Stimulated activated CD8-positive, alpha-beta memory T cell treated with anti-CD3 and anti-CD28 coated beads, Interleukin-15, amount 100 ng/mL, for 48 hours (primary cell): ENCODE measurements around the gene DNAI1.
A peak's percentile ranks its signal among the peaks of the same experiment; 100 is the strongest.
"Not testable (repeated sequence)": the region's sequence is repeated elsewhere in the genome, so short reads cannot be mapped to it uniquely, and the experiment has no call there.

Experiments
- DNase-seq, 2 donors: peaks; one replicate each; pipeline ENCODE4 v3.0.0-alpha.2; 2020; ENCODE audit warnings: low read depth in 2 of 2

Gene DNAI1

DNA sequence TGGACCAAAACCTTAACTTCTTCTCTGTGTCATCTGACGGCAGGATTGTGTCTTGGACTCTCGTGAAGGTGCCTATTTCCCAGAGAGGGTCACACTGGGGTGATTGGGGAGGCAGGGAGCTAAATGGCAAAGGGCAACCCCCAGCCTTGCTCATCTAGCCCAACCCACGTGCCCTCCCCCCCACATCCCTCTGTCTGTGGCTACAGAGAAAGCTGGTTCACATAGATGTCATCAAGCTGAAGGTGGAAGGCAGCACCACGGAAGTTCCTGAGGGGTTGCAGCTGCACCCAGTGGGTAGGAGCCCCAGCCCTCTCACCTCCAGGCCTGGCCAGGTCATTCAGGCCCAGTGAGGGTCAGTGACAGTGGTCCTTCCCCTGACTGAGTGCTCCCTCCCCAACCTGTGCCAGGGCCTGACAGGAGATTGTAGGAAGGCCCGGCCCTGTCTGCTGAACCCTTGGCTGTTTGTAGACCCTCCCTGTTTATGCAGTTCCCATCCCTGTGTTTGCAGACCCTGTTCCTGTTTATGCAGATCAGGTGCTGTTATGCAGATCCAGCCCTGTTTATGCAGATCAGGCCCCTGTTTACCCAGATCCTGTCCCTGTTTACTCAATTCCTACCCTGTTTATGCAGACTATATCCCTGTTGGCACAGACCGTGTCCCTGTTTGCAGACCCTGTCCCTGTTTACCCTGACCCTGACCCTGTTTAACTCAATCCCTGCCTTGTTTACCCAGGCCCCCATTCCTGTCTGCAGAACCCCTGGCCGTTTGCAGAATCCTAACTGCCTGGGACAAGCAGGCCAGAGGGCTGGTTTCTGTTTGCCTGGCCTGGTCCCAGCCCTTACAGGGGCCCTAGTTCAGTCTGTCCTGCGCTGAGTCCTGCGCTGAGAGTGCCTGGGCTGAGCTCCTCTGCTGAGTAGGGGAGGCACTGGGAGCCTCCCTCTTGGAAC lies 53.8 kb downstream of the DNAI1 start:
- DNase-seq, result no peak

- DNase-seq, result no peak
Measured at GRCh38 chr9:34513567-34514214, 55.1 kb downstream of the DNAI1 start.

GRCh38 chr9:34514401-34514800 lies 55.8 kb downstream of the DNAI1 start:
- no peak for DNase-seq

GRCh38 chr9:34514816-34515215 lies 56.2 kb downstream of the DNAI1 start:
- no peak for DNase-seq

DNA sequence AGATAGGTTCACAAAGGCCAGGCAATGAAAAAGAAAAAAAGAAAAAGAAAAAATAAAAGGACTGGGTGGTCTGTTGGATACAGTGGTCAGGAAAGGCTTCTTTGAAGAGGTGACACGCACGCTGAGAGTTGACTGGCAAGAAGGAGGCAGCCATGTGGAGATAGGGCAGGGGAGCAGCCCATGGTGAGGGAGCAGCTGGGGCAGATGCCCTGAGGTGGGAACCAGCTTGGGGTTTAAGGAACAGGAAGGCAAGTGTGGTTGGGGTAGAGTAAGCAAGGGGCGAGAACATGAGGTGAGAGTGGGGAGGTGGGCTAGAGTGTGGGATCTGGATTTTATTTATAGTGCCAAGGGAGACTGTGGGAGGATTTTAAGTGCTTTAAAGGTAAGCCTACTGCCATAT lies 57.4 kb downstream of the DNAI1 start:
- DNase-seq, result no peak

GRCh38 chr9:34517185-34517584 lies 58.6 kb downstream of the DNAI1 start:
- DNase-seq, result no peak

- DNase-seq, result no peak
Measured at GRCh38 chr9:34518110-34518616, 59.6 kb downstream of the DNAI1 start.

DNA sequence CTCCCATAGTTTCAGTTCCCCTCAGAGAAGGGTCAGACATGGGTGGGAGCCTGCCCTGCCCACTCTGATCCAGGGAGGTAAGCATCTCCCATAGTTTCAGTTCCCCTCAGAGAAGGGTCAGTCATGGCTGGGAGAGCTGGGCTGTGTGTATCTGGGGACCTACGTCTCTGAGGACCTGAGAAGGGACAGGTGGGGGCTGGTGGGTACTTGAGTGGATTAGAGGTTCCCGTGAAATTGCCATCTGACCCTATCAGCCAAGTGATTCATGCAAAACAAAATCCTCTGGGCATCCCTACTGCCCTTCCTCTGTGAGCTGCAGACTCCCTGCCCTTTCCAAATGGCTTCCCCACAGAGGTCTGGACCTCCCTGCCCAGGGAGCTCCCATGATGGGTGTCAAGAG lies 60.3 kb downstream of the DNAI1 start:
- no peak for DNase-seq

DNA sequence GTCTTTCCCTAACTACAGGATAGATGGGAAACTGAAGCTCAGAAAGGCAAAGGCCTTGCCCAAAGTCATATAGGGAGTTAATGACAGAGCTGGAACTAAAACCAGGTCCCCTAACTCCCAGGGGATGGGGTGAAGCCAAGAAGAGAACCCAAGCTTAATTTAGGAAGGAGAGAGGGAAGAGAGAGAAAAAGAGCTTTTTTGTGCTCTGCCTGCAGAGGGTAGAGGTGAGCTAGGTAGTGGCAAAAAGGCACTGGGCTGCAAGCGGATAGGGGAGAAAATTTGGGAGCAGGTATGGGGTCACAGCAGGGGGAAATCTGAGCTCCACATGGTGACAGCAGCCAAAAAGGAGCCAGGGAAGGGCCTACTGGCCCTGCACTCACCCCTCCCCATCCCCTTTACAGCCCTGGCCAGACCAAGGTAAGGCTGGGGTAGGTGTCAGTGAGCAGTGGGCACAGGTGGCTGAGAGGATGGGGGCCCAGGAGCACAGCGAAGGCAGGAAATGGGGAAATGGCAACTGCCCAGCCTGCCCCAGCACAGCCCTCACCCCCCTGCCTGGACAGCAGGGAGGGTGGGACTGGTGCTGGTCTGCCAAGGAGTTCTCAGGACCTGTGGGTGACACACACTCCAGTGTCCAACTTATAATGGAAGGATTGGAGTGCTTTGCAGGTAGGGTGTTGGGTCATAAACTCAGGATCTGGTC lies 60.9 kb downstream of the DNAI1 start:
- no peak for DNase-seq

DNA sequence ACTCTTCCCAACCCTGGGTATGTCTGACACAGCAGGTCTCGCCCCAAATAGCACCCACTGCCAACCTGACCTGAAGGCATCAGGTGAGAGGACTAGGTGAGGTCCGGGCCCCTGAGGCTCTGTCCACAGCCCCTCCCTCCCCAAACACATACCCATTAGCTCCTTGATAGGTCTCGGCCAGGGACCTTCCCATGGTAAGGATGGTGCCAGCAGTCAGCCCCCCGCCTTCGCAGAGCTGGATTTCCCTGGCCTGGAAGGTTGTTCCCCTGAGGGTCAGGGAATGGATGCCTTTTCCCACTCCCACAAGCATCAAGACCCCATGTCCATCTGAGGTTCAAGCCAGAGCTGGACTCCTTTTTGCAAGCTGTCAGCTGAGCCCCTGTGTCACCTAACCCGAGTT lies 61.5 kb downstream of the DNAI1 start:
- no peak for DNase-seq

- no peak for DNase-seq
Measured at GRCh38 chr9:34520505-34521385, 62.1 kb downstream of the DNAI1 start.

GRCh38 chr9:34521406-34522045 lies 62.9 kb downstream of the DNAI1 start:
- DNase-seq, result no peak

GRCh38 chr9:34522091-34522887 lies 63.7 kb downstream of the DNAI1 start:
- no peak for DNase-seq

DNA sequence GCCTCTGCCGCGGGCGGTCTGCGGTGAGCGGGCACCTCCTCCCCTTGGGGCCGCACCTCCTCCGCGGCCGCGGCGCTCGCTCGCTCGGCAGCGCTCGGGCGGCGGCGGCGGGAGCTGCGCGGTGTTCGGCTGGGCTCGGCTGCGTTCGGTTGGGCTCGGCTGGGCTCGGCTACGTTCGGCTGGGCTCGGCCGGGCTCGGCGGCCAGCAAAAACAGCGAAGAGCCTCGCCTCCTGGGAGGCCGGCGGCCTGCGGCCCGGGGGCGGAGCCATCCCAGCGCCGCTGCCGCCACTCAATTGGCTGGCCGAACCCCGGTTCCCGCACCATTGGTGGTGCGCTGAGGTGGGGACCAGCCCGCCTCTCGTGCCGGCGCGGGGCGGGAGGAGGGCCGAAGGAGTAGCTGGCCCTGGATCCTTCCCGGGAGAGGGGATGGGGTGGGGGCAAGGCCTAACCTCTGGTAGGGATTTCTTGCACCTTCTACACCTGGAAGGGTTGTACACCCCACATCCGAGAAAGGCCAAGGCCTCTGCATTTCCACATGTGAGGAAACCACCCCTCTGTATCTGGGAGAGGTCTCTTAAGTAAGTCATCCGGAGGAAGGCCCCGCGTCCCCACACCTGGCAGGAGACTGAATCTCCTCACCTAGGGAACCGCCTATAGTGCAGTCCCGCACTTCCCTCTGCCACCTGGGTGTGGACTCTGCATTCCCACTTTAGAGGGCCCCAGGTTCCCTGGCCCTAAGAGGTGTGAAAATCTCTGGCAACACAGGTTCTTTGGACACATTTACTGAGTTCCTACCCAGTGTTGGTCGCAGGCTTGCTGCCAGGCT lies 64.6 kb downstream of the DNAI1 start, which contains the start of gene ENHO:
Gene ENHO, minus strand, starts transcription at position 20 of the 827 bp plus-strand sequence. CDS start 1,295 bp downstream, outside the sequence.
- peak; percentile 80 to 85 for DNase-seq

GRCh38 chr9:34524349-34524748 lies 65.7 kb downstream of the DNAI1 start:
- no peak for DNase-seq

GRCh38 chr9:34526026-34526425 lies 67.4 kb downstream of the DNAI1 start:
- no peak for DNase-seq

DNA sequence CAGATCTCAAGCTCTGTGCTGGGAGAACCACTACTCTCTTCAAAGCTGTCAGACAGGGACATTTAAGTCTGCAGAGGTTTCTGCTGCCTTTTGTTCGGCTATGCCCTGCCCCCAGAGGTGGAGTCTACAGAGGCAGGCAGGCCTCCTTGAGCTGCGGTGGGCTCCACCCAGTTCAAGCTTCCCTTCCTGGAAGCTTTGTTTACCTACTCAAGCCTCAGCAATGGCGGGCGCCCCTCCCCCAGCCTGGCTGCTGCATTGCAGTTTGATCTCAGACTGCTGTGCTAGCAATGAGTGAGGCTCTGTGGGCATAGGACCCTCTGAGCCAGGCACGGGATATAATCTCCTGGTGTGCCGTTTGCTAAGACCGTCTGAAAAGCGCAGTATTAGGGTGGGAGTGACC lies 73.4 kb downstream of the DNAI1 start:
- DNase-seq, result not testable (repeated sequence)

GRCh38 chr9:34536685-34537084 lies 78.1 kb downstream of the DNAI1 start:
- DNase-seq, result no peak

DNA sequence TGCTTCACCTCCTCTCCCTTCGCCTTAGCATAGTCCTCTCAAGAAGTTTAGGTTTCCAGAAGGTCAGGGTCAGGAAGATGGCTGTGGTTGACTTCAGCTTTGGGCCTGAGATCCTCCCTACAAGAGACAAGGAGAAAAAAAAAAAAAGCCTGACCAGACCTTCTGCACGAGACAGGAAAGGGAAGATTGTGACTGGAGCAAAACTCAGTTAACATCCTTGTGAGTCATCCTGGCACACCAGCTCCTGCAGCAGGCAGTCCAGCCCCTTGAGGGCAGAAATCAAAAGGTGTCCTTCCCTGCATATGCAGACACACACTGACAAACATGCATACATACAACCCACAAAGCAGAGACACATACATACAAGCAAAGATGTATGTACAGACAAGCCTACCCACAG lies 82.2 kb downstream of the DNAI1 start:
- no peak for DNase-seq
